IPS-15b (cell line): ENCODE results near the gene FLAD1.
A peak's percentile ranks its signal among the peaks of the same experiment; 100 is the strongest.

Experiments
- H3K27me3 ChIP-seq: one replicate; pipeline ENCODE4 v1.6.1; 2013; ENCODE audit warnings: low read length; ENCODE audit not compliant: control insufficient read depth, insufficient read depth
- H3K36me3 ChIP-seq: one replicate; pipeline ENCODE4 v1.6.1; 2013; ENCODE audit warnings: low read length; ENCODE audit not compliant: control insufficient read depth, insufficient read depth
- H3K4me1 ChIP-seq: one replicate; pipeline ENCODE4 v1.6.1; 2013; ENCODE audit warnings: mild to moderate bottlenecking, low read length; ENCODE audit not compliant: control insufficient read depth, insufficient read depth
- H3K4me3 ChIP-seq: one replicate; pipeline ENCODE4 v1.5.1; 2013; ENCODE audit warnings: low read depth, low read length
- H3K9ac ChIP-seq: one replicate; pipeline ENCODE4 v1.6.1; 2013; ENCODE audit warnings: low read depth, mild to moderate bottlenecking, low read length
- H3K9me3 ChIP-seq: one replicate; pipeline ENCODE4 v1.6.1; 2013; ENCODE audit warnings: mild to moderate bottlenecking, low read length; ENCODE audit not compliant: control insufficient read depth, insufficient read depth

The FLAD1 gene

DNA sequence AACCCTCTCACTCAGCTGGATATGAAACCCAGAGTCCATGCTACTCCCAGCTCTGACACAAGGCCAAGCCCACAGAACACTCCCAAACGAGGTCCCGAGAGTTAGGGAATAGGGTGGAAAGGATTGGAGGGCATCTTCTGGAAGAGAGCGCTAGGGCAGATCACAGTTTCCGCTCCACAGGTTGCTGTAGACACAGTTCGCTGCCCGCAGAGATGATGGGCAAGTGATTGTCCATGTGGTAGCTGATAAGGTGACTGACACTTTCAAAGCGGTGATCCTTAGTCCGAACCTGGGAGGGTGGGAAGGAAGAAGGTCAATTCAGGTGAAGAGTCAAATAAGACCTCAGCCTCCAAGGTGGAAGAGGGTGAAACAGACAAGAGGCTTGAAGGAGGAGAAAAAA, 19.5 kb upstream of the FLAD1 start:
- H3K36me3 ChIP-seq = peaks cover 52% of the 10 kb centered on the region
- H3K9me3 ChIP-seq = no peaks in the 10 kb centered on the region
- H3K27me3 ChIP-seq = no peaks in the 10 kb centered on the region
- H3K4me1 ChIP-seq = peaks cover 5% of the 10 kb centered on the region
- H3K9ac ChIP-seq = no peak overlapping the region
- H3K4me3 ChIP-seq = no peak overlapping the region

DNA sequence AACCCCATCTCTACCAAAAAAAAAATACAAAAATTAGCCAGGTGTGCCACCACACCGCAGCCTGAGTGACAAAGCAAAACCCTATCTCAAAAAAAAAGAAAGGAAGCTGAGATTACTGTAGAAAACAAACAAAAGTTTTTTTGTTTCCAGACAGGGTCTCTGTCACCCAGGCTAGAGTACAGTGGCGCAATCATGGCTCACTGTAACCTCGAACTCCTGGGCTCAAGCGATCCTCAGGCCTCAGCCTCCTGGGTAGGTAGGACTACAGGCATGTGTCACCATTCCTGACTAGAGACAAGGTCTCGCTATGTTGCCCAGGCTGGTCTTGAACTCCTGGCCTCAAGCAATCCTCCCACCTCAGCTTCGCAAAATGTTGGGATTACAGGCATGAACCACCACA, 18.8 kb upstream of the FLAD1 start:
- Histone ChIP-seq H3K9me3 (no peaks in the 10 kb centered on the region), H3K36me3 (peaks cover 47% of the 10 kb centered on the region), H3K4me3 (no peak overlapping the region), H3K9ac (no peak overlapping the region), H3K4me1 (peaks cover 5% of the 10 kb centered on the region), H3K27me3 (no peaks in the 10 kb centered on the region)

DNA sequence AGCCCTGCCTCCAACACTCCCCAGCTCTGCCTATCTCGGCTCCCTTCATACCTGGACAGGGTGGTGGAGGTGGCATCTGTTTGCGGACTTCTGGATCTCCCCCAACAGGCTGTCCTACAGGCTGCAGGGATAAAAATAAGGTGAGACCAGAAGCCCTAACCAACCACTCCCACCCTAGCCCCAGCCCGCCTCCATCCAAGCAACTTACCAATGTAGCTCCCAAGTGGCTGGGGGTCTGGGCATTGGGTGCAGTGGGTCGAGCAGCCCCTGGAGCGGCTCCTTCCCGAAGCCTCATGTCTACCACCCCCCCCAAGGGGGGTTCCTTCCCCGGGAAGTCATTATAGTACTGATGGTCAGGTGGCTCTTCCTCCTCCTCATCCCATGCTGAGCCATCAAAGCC, 17.0 kb upstream of the FLAD1 start:
- H3K4me1 ChIP-seq = peaks cover under 1% of the 10 kb centered on the region
- no peaks in the 10 kb centered on the region for H3K27me3 ChIP-seq
- peaks cover 43% of the 10 kb centered on the region for H3K36me3 ChIP-seq
- H3K4me3 ChIP-seq = no peak overlapping the region
- no peaks in the 10 kb centered on the region for H3K9me3 ChIP-seq
- H3K9ac ChIP-seq = no peak overlapping the region

DNA sequence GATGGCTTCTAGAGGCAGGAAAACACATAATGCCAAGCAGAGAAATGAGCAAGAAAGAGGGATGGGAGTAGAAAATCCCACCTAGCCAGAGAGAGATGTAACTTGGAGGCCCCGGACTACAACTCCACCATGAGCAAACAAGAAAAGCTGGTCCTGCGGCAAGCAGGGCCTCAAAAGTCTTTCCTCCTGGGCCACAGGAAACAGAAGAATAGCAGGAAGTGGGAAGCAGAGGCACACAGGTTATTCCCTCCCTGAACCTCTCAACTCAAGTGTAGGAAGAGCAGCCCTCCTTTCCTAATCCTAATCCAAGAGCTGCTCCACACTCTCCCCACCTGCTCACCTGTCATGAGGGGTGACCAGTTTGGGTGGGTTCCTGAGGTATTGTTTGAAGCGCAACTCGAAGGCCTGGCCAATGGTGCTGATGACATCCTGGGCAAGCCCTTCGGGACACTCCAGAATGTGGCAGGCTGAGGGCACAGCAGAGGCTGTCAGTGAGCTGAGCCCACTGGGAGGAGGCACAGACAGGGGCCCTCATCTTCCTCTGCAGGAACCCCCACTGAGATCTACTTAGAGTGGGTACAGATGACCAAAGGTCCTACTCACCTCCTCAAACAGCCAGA, 15.7 kb upstream of the FLAD1 start:
- H3K27me3 ChIP-seq = no peaks in the 10 kb centered on the region
- H3K4me3 ChIP-seq = no peak overlapping the region
- H3K9ac ChIP-seq = no peak overlapping the region
- peaks cover 43% of the 10 kb centered on the region for H3K36me3 ChIP-seq
- no peaks in the 10 kb centered on the region for H3K9me3 ChIP-seq
- peaks cover 7% of the 10 kb centered on the region for H3K4me1 ChIP-seq

DNA sequence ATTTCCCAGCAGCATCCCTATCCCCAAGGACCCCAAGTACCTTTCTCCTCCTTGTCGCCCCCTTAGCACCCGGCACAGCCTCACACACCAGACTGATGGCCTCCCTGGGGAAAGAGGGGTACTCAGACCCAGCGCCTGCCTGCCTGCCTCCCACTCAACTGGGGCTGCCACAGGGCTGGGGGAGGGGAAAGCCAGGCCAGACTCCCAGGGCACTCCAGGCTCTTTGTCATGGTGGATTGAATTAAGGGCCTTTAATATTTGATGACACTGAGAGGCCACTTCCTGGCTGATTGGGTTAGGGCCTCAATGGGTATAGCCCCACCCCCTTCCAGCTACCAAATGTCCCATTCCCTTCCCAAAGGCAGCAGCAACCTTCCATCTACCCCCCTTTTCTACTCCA, 14.4 kb upstream of the FLAD1 start:
- Histone ChIP-seq H3K36me3 (peaks cover 36% of the 10 kb centered on the region), H3K4me3 (peak overlapping the region; percentile 76), H3K9ac (peak overlapping the region; percentile 16), H3K9me3 (no peaks in the 10 kb centered on the region), H3K4me1 (peaks cover 7% of the 10 kb centered on the region), H3K27me3 (no peaks in the 10 kb centered on the region)

DNA sequence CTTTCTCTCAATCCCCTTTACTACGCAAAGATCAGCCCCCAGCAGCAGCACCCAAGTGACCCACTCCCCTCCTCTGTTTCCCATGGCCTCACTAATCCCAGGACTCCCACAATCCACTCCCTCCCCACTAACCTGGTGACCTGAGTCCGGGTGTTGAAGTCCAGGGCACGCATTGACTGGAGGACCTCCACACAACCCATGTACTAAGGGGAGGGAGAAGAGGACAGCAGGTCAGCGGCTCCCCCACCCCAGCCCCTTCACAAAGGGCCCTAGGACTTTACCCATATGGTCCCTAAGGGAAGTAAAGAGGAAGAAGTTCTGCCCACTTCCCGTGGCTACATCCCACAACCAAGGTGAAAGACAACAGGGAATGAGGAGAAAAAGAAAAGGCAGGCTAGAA, 13.9 kb upstream of the FLAD1 start:
- Histone ChIP-seq H3K27me3 (no peaks in the 10 kb centered on the region), H3K36me3 (peaks cover 31% of the 10 kb centered on the region), H3K9ac (peak overlapping the region; percentile 16), H3K9me3 (no peaks in the 10 kb centered on the region), H3K4me3 (peak overlapping the region; percentile 76), H3K4me1 (peaks cover 7% of the 10 kb centered on the region)

DNA sequence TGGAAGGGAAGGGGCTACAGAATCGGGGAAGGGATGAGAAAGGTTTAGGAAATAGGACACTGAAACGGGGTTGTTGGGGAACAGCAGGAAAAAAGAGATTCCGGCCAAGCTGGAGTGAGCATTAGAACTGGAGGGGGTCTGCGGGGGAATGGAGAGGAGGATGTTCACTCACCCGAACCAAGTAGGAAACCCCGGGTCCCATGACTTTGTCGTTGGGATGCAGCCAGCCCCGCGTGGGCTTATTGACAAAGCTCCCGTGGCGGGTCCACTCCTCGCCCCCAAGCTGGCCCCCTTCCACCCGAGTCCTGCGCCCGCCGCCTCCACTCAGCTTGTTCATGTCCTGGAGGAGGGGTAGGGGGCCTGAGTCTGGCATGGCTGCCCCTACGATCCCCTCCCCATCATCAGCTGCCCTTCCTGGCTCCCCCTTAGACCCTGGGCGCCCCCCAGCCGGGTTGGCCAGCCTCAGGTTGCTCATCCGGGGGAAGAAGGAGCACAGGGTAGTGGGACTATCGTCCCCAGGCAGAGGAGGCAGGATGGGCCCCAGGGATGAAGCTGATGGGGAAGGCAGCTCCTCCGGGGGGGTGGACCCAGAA, 13.2 kb upstream of the FLAD1 start:
- Histone ChIP-seq H3K36me3 (peaks cover 31% of the 10 kb centered on the region), H3K4me3 (peak overlapping the region; percentile 76), H3K4me1 (peaks cover 7% of the 10 kb centered on the region), H3K9me3 (no peaks in the 10 kb centered on the region), H3K27me3 (no peaks in the 10 kb centered on the region), H3K9ac (peak overlapping the region; percentile 28)

DNA sequence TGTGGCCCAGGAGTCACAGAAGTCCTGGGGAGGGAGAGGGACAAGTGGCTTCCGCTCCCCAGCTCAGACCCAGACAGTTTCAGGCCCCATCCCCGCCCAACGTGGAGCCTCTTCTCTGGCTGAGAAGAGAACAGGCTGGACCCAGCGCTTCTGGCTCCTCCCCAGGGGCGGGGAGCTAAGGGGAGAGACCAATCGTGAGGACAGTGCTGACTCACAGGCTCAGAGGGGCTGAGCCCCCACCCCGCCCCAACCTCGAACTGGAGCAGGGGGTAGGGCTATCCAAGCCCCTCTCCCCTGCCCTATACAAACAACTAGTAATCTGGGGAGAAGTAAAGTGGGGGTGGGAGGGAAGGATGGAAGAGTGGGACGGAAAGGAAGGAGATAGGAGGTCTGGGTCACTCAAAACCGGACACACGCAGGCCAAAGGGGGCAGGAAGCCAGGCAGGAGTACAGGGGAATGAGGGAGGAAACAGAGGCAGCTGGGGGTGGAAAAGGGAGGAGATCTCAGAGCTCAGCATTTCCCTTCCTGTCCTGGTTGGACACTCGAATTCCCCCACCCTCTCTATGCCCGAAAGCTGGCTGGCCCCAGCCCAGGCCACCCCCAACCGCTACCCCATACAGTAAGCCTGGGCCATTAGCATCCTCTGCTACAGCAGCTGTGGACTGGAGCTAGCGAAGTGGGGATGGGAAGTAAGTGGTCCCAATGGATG, 12.4 kb upstream of the FLAD1 start, which contains the start of gene SHC1:
SHC1 (minus strand) TSS at position 117 of the 710 bp plus-strand sequence. CDS start 221 bp downstream, outside the sequence.
- Histone ChIP-seq H3K27me3 (no peaks in the 10 kb centered on the region), H3K9me3 (no peaks in the 10 kb centered on the region), H3K36me3 (peaks cover 24% of the 10 kb centered on the region), H3K4me3 (peak within 1 kb of the TSS; percentile 76), H3K4me1 (peaks cover 7% of the 10 kb centered on the region), H3K9ac (peak within 1 kb of the TSS; percentile 56)

DNA sequence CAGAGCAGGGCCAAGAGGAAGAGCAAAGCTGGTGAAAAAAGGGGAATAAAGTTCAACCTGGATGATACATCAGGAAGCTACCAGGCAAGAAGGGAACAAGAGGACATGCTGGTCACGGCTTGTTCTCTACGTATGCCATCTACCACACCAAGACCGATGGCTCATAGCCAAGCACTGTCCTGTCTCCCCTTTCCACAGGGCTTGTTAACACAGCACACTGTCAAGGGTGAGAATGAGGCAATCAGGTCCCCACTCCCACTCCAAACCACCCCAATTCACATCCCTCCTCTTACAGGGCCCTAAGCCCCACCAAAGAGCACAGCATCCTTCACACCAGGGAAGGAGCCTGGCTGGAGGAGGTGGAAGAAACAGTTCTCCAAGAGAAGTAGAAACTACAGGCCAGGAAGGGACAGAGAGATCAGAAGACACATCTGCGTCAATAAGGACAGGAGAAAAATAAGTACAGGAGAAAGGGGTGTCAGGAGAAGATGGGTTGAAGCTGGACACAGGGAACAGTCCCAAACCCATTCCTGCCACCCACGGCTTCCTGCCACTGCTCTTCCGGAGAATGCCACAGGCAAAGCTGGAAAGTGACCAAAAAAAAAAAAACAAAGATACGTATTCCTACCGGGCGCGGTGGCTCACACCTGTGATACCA, 11.7 kb upstream of the FLAD1 start:
- Histone ChIP-seq H3K36me3 (peaks cover 19% of the 10 kb centered on the region), H3K27me3 (no peaks in the 10 kb centered on the region), H3K4me1 (peaks cover 9% of the 10 kb centered on the region), H3K4me3 (peak overlapping the region; percentile 76), H3K9ac (peak overlapping the region; percentile 56), H3K9me3 (no peaks in the 10 kb centered on the region)

DNA sequence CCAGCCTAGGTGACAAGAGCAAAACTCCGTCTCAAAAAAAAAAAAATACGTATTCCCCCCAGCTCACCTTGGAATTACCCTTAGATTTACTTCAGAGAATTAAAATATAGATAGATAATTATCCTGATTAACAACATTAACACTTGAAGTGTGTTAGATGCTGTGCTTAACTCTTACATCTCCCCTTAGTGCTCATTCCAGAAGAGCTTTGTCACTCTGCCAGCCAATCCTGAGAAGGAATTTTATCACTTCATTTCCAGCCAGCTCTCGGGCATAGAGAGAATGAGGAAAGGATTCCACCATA, 11.0 kb upstream of the FLAD1 start:
- H3K9me3 ChIP-seq = no peaks in the 10 kb centered on the region
- H3K4me3 ChIP-seq = peak overlapping the region; percentile 31
- peaks cover 12% of the 10 kb centered on the region for H3K36me3 ChIP-seq
- peaks cover 13% of the 10 kb centered on the region for H3K4me1 ChIP-seq
- H3K27me3 ChIP-seq = no peaks in the 10 kb centered on the region
- no peak overlapping the region for H3K9ac ChIP-seq

DNA sequence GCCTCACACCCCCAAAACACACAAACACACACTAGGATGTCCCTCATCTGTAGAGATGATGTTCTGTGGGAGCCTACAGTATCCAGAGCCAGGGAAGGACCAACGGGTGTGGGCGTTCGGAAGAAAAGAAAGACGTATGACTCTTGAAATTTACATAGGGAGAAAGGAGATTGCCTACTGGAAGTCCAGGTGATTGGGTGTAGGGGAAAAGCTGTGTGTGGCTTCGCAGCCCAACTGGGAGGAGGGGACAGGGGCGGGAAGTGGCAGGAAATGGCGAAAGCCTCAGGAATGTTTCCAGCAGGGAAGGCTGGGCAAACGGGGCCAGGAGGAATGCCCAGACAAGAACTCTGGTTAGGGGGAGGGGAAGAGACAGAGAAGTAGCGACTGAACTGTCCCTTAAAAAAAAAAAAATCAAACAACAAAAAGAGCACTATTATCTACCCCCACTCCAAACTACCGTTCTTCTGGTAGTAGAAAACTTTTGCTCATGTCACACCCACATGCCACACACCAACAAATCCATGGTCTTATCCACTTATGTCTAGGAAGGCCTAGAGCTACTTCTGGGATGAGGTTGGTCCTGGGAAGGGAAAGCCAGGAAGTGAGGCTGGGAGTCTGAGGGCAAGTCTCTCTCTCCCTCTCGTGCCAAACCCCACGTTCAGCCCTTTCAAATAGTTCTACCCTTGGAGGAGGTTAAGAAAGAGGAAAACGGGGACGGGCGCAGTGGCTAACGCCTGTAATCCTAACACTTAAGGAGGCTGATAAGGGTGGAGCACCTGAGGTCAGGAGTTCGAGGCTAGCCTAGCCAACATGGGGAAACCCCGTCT, 10.4 kb upstream of the FLAD1 start:
- Histone ChIP-seq H3K4me1 (peaks cover 13% of the 10 kb centered on the region), H3K4me3 (peak overlapping the region; percentile 78), H3K9me3 (no peaks in the 10 kb centered on the region), H3K9ac (peak overlapping the region; percentile 91), H3K36me3 (peaks cover 6% of the 10 kb centered on the region), H3K27me3 (no peaks in the 10 kb centered on the region)
